ENCODE results near the gene LMF2. TPM values are rescaled to one million over a fixed set of nuclear protein-coding genes. Genes with fewer than 3 reads are reported as not detected.
A peak's percentile ranks its signal among the peaks of the same experiment; 100 is the strongest.

Gene LMF2
- total RNA-seq, 4 donors from 2014 or later: 35.4 to 65.0 (median 46.2) TPM

DNA sequence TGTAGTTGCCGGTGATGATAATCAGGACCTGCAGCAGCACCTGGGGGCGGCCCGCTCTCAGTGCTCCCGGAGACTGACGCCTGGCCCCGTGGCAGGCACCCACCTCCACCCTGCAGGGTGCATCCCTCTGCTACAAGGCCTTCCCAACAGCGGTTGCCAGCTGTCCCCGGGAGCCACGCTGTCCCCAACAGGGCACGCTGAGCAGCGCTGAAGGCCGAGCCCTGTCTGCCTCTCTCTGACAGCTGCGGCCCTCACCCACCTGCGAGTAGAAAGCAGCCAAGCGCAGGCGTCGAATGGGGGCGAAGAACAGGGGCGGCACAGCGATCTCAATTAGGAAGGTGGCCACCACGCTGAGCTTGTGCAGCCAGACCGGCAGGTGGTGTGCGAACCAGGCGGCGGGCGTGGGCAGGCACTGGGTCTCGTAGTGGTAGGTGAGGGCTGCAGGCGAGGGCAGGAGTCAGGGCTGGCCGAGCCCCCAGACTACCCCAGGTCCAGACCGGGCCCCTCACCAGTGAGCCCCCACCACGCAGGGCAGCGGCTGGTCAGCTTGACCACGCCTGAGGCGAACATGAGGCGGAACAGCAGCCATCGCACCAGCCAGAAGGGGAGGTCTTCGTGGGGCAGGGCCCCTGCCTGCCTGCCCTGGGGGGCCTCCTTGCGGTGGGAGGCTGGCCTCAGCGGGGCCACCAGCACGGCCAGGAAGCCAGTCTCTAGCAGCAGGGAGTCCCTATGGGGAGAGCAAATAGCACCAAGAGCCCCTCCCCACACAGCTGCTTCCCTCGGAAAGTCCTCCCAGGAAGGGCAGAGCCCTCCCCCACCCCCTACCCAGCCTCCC lies 1.5 kb downstream of the LMF2 start:
- H3K36me3 ChIP-seq: peaks cover 7 to 50% (median 15%) of the 10 kb centered on the region in 3 donors
- H3K27me3 ChIP-seq: no peaks in the 10 kb centered on the region
- 88 to 95% methylated on average over 4 to 12 of the region's 41 CpGs for WGBS, 2 donors
- DNase-seq: no peak
- intact Hi-C loops (cut with DNase I): no loop called here
- TF ChIP-seq POLR2A (IDR thresholded peaks at IDR 0.05): no peak
- TF ChIP-seq, protein P1, sequence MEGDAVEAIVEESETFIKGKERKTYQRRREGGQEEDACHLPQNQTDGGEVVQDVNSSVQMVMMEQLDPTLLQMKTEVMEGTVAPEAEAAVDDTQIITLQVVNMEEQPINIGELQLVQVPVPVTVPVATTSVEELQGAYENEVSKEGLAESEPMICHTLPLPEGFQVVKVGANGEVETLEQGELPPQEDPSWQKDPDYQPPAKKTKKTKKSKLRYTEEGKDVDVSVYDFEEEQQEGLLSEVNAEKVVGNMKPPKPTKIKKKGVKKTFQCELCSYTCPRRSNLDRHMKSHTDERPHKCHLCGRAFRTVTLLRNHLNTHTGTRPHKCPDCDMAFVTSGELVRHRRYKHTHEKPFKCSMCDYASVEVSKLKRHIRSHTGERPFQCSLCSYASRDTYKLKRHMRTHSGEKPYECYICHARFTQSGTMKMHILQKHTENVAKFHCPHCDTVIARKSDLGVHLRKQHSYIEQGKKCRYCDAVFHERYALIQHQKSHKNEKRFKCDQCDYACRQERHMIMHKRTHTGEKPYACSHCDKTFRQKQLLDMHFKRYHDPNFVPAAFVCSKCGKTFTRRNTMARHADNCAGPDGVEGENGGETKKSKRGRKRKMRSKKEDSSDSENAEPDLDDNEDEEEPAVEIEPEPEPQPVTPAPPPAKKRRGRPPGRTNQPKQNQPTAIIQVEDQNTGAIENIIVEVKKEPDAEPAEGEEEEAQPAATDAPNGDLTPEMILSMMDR (IDR thresholded peaks at IDR 0.05): no peak
- peak overlapping the region in 2 of 4 donors; percentile 93 to 98 for H3K27ac ChIP-seq
- peak overlapping the region in 3 of 4 donors; percentile 86 to 96 (median 93) for H3K4me3 ChIP-seq
- peaks cover 27 to 57% (median 38%) of the 10 kb centered on the region in 3 donors for H3K4me1 ChIP-seq
- H3K9me3 ChIP-seq: no peaks in the 10 kb centered on the region

DNA sequence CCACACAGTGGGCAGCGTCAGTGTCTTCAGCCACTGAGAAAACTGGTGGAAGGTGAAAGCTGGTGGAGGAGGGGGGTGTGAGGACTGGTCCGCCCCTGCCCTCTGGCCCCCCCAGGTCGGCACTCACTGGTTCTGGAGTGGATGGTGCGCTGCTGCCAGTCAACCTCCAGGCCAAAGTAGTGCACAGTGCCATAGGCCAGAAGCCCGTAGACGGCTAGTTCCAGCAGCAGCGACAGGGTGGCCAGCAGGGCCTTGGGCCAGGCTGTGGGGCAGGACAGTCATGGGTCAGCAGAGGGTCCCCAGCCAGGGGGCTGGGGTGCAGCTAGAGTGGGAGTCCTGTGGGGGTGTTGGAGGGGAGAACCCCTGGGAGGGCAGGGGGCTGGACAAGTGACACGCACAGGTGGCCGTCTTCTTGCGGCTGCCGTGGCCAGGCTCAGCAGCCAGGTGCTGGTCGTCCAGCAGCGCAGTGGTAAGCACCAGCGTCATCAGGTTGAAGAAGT lies 2.2 kb downstream of the LMF2 start:
- H3K27ac ChIP-seq: peak overlapping the region in 1 of 4 donors; percentile 57
- no peak overlapping the region for H3K4me3 ChIP-seq
- H3K9me3 ChIP-seq: no peaks in the 10 kb centered on the region
- DNase-seq: no peak
- no peaks in the 10 kb centered on the region for H3K27me3 ChIP-seq
- WGBS, 2 donors: 85% methylated on average over 11 of the region's 14 CpGs; no CpG with 5 or more reads in 1 of the 2 donors
- peaks cover 27 to 54% (median 38%) of the 10 kb centered on the region in 3 donors for H3K4me1 ChIP-seq
- intact Hi-C loops (cut with DNase I): no loop called here
- TF ChIP-seq, protein P1 (IDR thresholded peaks at IDR 0.05): no peak
- TF ChIP-seq POLR2A (IDR thresholded peaks at IDR 0.05): no peak
- H3K36me3 ChIP-seq: peaks cover 7 to 43% (median 15%) of the 10 kb centered on the region in 3 donors

DNA sequence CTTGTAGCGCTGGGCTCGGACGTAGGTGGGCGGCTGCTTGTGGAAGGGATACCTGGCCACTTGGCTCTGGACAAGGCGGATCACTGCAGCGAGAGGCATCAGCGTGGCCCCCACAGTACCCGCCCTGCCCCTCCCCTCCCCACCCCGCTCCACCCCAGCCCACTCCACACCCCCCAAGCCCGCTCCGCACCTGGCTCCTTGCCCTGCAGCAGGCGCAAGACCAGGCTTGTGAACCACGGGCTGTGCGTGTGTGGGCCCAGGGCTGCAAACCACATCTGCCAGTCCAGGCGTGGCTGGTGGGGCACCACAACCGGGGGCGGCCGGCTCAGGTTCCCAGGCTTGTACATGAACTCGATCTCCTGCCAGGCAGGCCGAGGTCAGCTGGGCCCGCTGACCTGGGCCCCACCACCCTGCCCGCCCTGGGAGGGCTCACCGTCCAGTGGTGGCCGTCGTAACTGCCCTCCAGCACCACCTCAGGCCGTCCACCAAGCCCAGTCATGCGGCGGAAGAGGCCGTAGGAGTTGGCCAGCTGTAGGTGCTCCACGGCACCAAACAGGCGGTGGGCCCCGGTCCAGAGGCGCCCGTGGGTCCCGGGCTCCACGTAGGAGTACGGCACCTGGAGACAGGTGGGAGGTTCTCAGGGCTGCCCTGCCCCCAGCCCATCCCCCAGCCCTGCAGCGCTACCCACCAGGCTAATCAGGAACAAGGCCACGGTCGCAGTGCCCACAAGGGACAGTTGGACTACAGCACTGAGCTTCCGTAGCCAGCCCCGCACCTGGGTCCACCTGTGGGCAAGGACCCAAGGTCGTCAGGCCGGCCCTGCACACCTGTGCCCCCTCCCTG lies 2.9 kb downstream of the LMF2 start:
- Histone ChIP-seq H3K9me3 (no peaks in the 10 kb centered on the region), H3K4me1 (peaks cover 27 to 47% (median 37%) of the 10 kb centered on the region in 3 donors), H3K27me3 (no peaks in the 10 kb centered on the region), H3K36me3 (peaks cover 7 to 42% (median 15%) of the 10 kb centered on the region in 3 donors), H3K27ac (peak overlapping the region; percentile 14 to 57 (median 52)), H3K4me3 (peak overlapping the region in 1 of 4 donors; percentile 23)
- intact Hi-C loops (cut with DNase I): no loop called here
- WGBS, 2 donors: 86% methylated on average over 6 of the region's 44 CpGs; no CpG with 5 or more reads in 1 of the 2 donors
- TF ChIP-seq POLR2A (IDR thresholded peaks at IDR 0.05): no peak
- TF ChIP-seq, protein P1 (IDR thresholded peaks at IDR 0.05): no peak
- DNase-seq: no peak

DNA sequence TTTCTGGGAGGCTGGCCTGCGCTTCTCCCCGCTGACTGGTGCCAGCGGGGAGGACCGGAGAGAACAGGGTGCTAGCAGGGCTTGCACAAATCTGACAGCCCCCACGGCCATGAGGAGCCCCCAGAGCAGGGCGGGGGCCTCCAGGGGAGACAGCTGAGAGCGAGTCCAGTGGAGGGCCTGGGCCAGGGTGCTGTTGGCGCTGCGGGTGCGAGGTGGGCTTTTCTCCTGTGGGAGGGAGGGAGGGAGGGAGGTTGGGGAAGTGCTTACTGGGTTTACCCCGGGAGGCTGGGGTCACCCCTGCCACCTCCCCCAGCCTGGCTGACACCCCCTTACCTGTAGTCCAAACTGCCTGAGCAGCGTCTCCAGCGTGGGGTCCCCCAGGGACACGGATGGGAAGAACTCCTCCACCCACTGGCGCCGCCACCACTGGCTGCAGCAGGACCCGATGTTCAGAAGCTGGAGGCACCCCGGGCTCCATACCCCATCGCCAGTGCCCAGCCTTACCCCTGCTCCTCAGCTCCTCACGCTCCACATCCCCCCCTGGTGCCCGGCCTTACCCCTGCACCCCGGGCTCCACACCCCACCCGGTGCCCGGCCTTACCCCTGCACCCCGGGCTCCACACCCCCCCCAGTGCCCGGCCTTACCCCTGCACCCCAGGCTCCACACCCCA lies 3.9 kb downstream of the LMF2 start:
- TF ChIP-seq, protein P1 (IDR thresholded peaks at IDR 0.05): no peak
- no peak for TF ChIP-seq POLR2A (IDR thresholded peaks at IDR 0.05)
- no peak overlapping the region for H3K4me3 ChIP-seq
- no peaks in the 10 kb centered on the region for H3K9me3 ChIP-seq
- no peak for DNase-seq
- H3K36me3 ChIP-seq: peaks cover 7 to 42% (median 15%) of the 10 kb centered on the region in 3 donors
- intact Hi-C loops (cut with DNase I): no loop called here
- H3K27ac ChIP-seq: no peak overlapping the region
- peaks cover 19 to 47% (median 28%) of the 10 kb centered on the region in 3 donors for H3K4me1 ChIP-seq
- no peaks in the 10 kb centered on the region for H3K27me3 ChIP-seq
- 77 to 90% methylated on average over 11 to 12 of the region's 26 CpGs for WGBS, 2 donors

All from esophagus squamous epithelium (tissue), 5 donors.